Caki2 (cell line): ENCODE measurements around the gene LRRC61. TPM values are rescaled to one million over a fixed set of nuclear protein-coding genes. Genes with fewer than 3 reads are reported as not detected.
"Not testable (repeated sequence)": the region's sequence is repeated elsewhere in the genome, so short reads cannot be mapped to it uniquely, and the experiment has no call there.

Source experiments
- DNase-seq: peaks from one replicate; pipeline ENCODE4 v3.0.0-alpha.2; 2015; ENCODE audit warnings: low read depth
- in situ Hi-C: cut with HindIII; loops from 2 replicates; pipeline ENCODE4 v1.10.0; 2016; ENCODE audit warnings: low sequenced_read_pairs, low pct_unique_long_range_greater_than_20kb, mixed read lengths
- total RNA-seq: library from RNA; depleted of rRNA; stranded (reverse); fragments of >200 nt; shearing (Covaris generic); gene quantifications from 2 replicates; pipeline ENCODE4 v1.2.3, GENCODE V29; 2014; ENCODE audit warnings: low replicate concordance; rRNA removed

LRRC61 gene
- total RNA-seq = 53.9 and 54.9 TPM in 2 replicates

DNA sequence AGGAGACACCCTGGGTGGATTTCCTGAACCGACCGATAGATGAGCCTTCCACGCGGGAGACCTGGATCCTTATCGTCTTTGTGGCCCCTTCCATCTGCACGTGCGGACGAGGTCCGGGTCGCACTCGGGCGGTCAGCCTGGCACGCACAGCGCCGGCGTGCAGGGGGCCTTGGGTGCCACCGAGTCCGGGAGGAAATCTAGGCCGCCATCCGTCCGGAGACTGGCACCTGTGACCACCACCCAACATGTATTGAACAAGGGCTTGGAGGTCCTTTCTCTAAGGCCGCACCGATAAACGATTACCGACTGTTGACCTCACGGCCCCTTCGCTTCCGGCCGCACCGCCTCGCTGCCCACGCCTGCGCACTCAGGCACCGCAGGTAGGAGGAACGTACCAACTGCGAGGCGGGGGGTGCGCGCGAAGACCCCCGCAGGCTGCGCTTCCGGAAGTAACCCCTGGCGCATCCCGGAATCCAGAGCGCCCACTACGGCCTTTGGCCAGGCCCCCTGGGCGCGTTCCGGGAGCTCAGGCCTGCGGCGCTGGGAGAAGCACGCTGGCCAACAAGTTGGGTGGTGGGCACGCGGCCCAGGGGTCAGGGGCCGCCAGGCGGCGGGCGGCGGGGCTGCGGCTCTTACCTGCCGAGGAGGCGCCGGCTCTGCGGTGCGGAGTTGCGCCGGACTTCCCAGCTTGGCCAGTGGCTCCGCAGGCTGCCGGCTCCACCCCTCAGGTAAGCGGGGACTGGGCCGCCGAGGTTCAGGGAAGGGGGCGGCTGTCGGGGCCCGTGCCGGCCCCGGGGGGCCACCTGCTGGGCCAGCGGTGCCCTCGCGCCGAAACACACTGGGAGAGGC, at the start of gene LRRC61, which contains the start of gene ACTR3C:
TSS of gene LRRC61 (plus strand) at position 523 of the 849 bp plus-strand sequence. CDS start 13,507 bp downstream, outside the sequence.
TSS of gene ACTR3C (minus strand) at position 713 of the 849 bp plus-strand sequence. CDS start 28,249 bp downstream, outside the sequence.
- peak; percentile 70 for DNase-seq
- in situ Hi-C loops = no loop called here

DNA sequence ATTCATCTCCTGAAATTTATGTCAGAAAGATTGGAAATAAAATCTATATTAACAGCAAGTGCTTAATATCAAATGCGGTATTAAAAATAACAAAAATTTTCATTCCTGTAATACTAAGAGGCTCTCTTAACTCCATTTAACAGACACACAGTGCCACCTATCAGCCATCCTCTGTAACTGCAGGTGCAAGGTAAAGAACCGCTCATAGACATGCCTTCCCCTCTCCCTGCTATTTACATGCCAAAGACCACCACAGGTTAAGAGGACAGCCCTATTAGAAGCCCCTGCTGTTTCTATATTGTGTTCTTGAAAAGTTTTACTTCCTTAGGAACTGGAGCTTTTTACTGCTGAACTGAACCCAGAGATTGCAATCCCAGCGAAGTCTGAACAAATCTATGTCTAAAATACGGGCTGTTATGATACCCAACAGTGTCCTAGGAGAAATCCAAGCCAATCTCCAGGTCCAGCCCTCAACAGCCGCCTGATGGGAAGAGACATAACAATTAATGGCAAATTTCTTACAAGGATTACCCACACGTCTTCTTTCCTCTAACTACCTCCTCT, 46.9 kb upstream of the LRRC61 start:
- in situ Hi-C loops = not testable (repeated sequence)
- peak; percentile 27 for DNase-seq

GRCh38 chr7:150278383-150278782, 44.8 kb upstream of the LRRC61 start:
- DNase-seq, in situ Hi-C loops: not testable (repeated sequence)

DNA sequence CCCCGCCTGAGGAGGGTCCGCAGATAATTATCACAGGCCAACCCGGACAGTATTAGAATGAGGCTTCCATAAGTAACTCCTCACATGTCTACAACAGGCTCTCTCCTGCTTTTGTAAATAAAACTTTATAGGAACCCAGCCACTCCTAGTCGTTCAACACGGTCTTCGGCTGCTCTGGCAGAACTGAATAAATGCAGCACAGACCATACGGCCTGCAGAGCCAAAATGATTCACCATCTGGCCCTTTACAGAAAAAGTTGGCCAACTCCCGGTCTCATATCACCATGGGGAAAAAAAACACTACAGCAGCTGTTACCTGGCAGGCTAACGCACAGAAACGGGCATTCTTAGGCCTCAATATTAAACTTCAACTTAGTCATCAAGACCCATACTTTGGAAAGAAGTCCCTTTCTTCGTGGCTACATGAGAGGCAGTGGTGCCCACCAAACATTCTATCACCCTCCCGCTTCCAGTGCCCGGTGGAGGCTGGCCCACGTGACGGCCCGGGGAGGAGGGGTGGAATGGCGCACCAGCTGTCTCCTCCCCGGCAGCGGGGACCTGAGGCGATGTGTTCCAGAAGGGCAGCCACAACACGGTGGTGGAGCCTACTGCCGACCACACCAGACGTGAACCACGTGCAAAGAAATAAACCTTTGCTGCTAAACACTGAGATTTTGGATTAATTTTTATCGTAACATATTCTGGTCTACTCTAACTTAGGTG, 41.3 kb upstream of the LRRC61 start:
- in situ Hi-C loops, DNase-seq: not testable (repeated sequence)

GRCh38 chr7:150283111-150283510, 40.0 kb upstream of the LRRC61 start:
- DNase-seq, in situ Hi-C loops: not testable (repeated sequence)

- DNase-seq, in situ Hi-C loops: not testable (repeated sequence)
Observed at GRCh38 chr7:150283608-150284007, 39.5 kb upstream of the LRRC61 start.

GRCh38 chr7:150285849-150286754, 37.1 kb upstream of the LRRC61 start:
- in situ Hi-C loops = not testable (repeated sequence)
- peak; percentile 54 for DNase-seq

DNA sequence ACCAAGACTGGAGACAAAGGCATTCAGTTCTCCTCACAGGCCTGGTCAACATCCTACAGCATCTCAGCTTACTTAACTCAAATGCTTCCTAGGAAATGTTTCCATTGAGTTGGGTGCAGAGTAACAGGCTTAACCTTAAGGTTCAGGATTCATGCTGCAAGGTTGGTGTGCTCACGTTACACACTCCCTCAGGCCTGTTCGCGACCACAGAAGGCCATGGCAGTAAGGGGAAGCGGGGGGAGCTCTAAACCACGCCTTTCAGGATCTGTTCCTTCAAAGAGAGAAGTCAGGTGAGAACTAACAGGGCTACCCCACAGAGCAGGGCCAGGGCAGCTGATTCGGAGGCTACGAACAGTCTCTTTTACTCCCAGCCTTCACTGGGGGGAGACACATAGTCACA, 35.3 kb upstream of the LRRC61 start:
- DNase-seq, in situ Hi-C loops: not testable (repeated sequence)

GRCh38 chr7:150288816-150289215, 34.3 kb upstream of the LRRC61 start:
- in situ Hi-C loops = not testable (repeated sequence)

GRCh38 chr7:150290317-150290716, 32.8 kb upstream of the LRRC61 start:
- in situ Hi-C loops, DNase-seq: not testable (repeated sequence)

More at GRCh38 chr7:150288816-150289215, 34.3 kb upstream of the LRRC61 start:
- DNase-seq = not testable (repeated sequence)

GRCh38 chr7:150295027-150295426, 28.1 kb upstream of the LRRC61 start:
- DNase-seq, in situ Hi-C loops: not testable (repeated sequence)

- in situ Hi-C loops, DNase-seq: not testable (repeated sequence)
Observed at GRCh38 chr7:150295614-150296013, 27.5 kb upstream of the LRRC61 start.

- DNase-seq, in situ Hi-C loops: not testable (repeated sequence)
Observed at GRCh38 chr7:150296802-150297201, 26.4 kb upstream of the LRRC61 start.

- DNase-seq, in situ Hi-C loops: not testable (repeated sequence)
Observed at GRCh38 chr7:150297978-150298377, 25.2 kb upstream of the LRRC61 start.

DNA sequence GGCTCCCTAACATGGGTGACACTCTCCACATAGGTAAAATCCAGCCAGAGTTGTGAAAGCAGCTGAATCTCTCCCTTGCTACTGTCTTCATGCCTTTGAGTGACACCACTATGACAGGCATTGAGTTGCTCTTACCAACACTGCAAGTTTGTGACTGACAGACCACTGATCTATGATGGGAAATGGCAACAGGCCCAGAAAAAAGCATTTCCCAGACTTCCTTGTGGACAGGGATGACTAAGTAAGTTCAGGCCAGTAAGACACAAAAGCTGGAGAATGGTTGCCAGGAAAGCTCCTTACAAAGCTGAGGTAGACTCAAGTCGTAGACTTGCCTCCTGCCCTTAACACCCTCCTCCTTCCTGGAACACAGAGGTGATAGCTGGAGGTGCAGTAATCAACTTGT, 20.2 kb upstream of the LRRC61 start:
- DNase-seq = peak; percentile 71
- in situ Hi-C loops = not testable (repeated sequence)

DNA sequence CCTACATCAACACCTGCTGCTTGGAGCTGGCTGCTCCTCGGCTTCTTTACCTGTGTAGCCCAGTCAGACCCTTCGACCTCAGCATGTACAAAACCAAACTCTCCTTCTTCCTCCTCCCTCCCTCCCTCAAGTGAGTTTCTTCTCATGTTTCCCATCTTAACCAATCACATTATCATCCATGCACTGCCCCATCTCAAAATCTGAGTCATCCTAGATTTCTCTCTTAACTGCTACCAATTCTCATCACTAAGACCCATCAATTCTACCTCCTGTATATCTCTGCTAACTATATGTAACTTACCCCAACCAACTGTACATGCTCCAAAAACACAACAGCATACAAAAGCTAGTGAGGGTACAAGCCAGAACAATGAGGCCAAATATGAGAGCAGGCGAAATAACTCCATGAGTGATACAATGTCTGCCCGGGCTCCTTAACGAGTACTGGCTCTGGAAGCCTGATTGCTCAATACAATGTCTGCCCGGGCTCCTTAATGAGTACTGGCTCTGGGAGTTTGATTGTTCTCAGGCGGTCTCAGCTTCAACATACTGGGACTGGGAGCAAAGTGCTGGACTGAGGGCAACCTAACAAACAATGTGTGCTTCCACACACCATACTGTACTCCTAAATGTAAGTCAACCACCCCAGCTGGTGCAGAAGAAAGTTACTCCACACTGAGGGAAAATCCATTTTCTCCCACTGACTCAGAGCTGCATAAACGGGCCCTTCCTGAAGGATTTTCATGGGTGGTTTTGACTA, 18.5 kb upstream of the LRRC61 start:
- DNase-seq, in situ Hi-C loops: not testable (repeated sequence)
